WERI-Rb-1 (cell line): ENCODE data around the gene NFKB2.

Source experiments
- DNase-seq: peaks from one replicate; pipeline ENCODE4 v3.0.0-alpha.2; 2020
- H3K27ac ChIP-seq: fragments of 250-450 bp; sonication (Bioruptor Pico); 2 replicates; pipeline ENCODE4 v1.5.1; 2020; ENCODE audit warnings: mild to moderate bottlenecking, moderate library complexity
- H3K27me3 ChIP-seq: fragments of 250-450 bp; sonication (Bioruptor Pico); 2 replicates; pipeline ENCODE4 v1.5.1; 2021; ENCODE audit warnings: mild to moderate bottlenecking, low read depth, moderate library complexity; ENCODE audit not compliant: insufficient read depth, severe bottlenecking
- H3K36me3 ChIP-seq: fragments of 250-450 bp; sonication (Bioruptor Pico); 2 replicates; pipeline ENCODE4 v1.5.1; 2020; ENCODE audit warnings: mild to moderate bottlenecking, moderate library complexity
- H3K4me3 ChIP-seq: 2 replicates; pipeline ENCODE4 v1.5.1; 2011; ENCODE audit warnings: low read depth, mild to moderate bottlenecking, control low read depth, low read length
- H3K9me3 ChIP-seq: fragments of 250-450 bp; sonication (Bioruptor Pico); 2 replicates; pipeline ENCODE4 v1.5.1; 2021; ENCODE audit warnings: mild to moderate bottlenecking, moderate library complexity; ENCODE audit not compliant: severe bottlenecking
- CTCF ChIP-seq: IDR thresholded peaks from 2 replicates; pipeline ENCODE4 v1.5.1; 2011; ENCODE audit warnings: low read depth, mild to moderate bottlenecking, control low read depth, inconsistent platforms, low read length

The NFKB2 gene

GRCh38 chr10:102400076-102400475 lies 4.6 kb downstream of the NFKB2 start:
- Histone ChIP-seq H3K27ac (peak overlapping the region; percentile 86), H3K27me3 (no peaks in the 10 kb centered on the region), H3K9me3 (no peaks in the 10 kb centered on the region), H3K36me3 (peaks cover 51% of the 10 kb centered on the region), H3K4me3 (no peak overlapping the region)
- DNase-seq: no peak
- TF ChIP-seq CTCF: no peak

GRCh38 chr10:102400598-102401341 lies 5.3 kb downstream of the NFKB2 start:
- H3K27me3 ChIP-seq: no peaks in the 10 kb centered on the region

GRCh38 chr10:102401342-102401654 lies 5.8 kb downstream of the NFKB2 start:
- Histone ChIP-seq H3K9me3 (no peaks in the 10 kb centered on the region), H3K36me3 (peaks cover 60% of the 10 kb centered on the region), H3K27ac (no peak overlapping the region), H3K4me3 (no peak overlapping the region), H3K27me3 (no peaks in the 10 kb centered on the region)
- TF ChIP-seq CTCF: no peak
- DNase-seq: no peak

More at GRCh38 chr10:102400598-102401341, 5.3 kb downstream of the NFKB2 start:
- Histone ChIP-seq H3K4me3 (no peak overlapping the region), H3K9me3 (no peaks in the 10 kb centered on the region), H3K27ac (no peak overlapping the region), H3K36me3 (peaks cover 57% of the 10 kb centered on the region)
- no peak for DNase-seq
- no peak for TF ChIP-seq CTCF

- H3K27me3 ChIP-seq: no peaks in the 10 kb centered on the region
- peaks cover 63% of the 10 kb centered on the region for H3K36me3 ChIP-seq
- H3K27ac ChIP-seq: no peak overlapping the region
- TF ChIP-seq CTCF: no peak
- no peak for DNase-seq
- no peaks in the 10 kb centered on the region for H3K9me3 ChIP-seq
- H3K4me3 ChIP-seq: no peak overlapping the region
Measured at GRCh38 chr10:102401735-102402511, 6.4 kb downstream of the NFKB2 start.

- H3K36me3 ChIP-seq: peaks cover 65% of the 10 kb centered on the region
- no peaks in the 10 kb centered on the region for H3K9me3 ChIP-seq
- H3K4me3 ChIP-seq: no peak overlapping the region
- TF ChIP-seq CTCF: no peak
- no peak for DNase-seq
- H3K27me3 ChIP-seq: no peaks in the 10 kb centered on the region
- H3K27ac ChIP-seq: no peak overlapping the region
Measured at GRCh38 chr10:102402512-102402896, 7.0 kb downstream of the NFKB2 start.
